Stimulated activated naive CD8-positive, alpha-beta T cell treated with anti-CD3 and anti-CD28 coated beads, Interleukin-15, Interleukin-2, amounts not matched to agents 100 ng/mL and 50 ng/mL, for 24 hours (primary cell): ENCODE results near the gene PDSS2.

Experiments used
- H3K27ac Mint-ChIP-seq: one replicate; pipeline ENCODE4 v1.8.0; 2021; ENCODE audit warnings: mild to moderate bottlenecking, mixed read lengths
- H3K27me3 Mint-ChIP-seq: one replicate; pipeline ENCODE4 v1.8.0; 2021; ENCODE audit warnings: mixed read lengths
- H3K36me3 Mint-ChIP-seq: one replicate; pipeline ENCODE4 v1.8.0; 2021; ENCODE audit warnings: low read depth, mixed read lengths
- H3K4me1 Mint-ChIP-seq: one replicate; pipeline ENCODE4 v1.8.0; 2021; ENCODE audit warnings: low read depth, mixed read lengths
- H3K4me3 Mint-ChIP-seq: one replicate; pipeline ENCODE4 v1.8.0; 2021; ENCODE audit warnings: mild to moderate bottlenecking, mixed read lengths
- H3K9me3 Mint-ChIP-seq: one replicate; pipeline ENCODE4 v1.8.0; 2021; ENCODE audit warnings: mixed read lengths

The PDSS2 gene

GRCh38 chr6:107114213-107114925 lies 345.0 kb downstream of the PDSS2 start:
- H3K9me3 Mint-ChIP-seq = no peaks in the 10 kb centered on the region
- H3K27me3 Mint-ChIP-seq = peaks cover 9% of the 10 kb centered on the region
- peaks cover 3% of the 10 kb centered on the region for H3K36me3 Mint-ChIP-seq
- H3K27ac Mint-ChIP-seq = peak overlapping the region; percentile 71
- peak overlapping the region; percentile 86 for H3K4me3 Mint-ChIP-seq
- H3K4me1 Mint-ChIP-seq = peaks cover 22% of the 10 kb centered on the region

- H3K9me3 Mint-ChIP-seq = no peaks in the 10 kb centered on the region
- no peaks in the 10 kb centered on the region for H3K27me3 Mint-ChIP-seq
- no peak overlapping the region for H3K27ac Mint-ChIP-seq
- H3K4me3 Mint-ChIP-seq = no peak overlapping the region
- H3K4me1 Mint-ChIP-seq = peaks cover 11% of the 10 kb centered on the region
- H3K36me3 Mint-ChIP-seq = peaks cover 3% of the 10 kb centered on the region
Observed at GRCh38 chr6:107110200-107110599, 349.2 kb downstream of the PDSS2 start.

GRCh38 chr6:107108201-107108890 lies 351.0 kb downstream of the PDSS2 start:
- H3K36me3 Mint-ChIP-seq = peaks cover 3% of the 10 kb centered on the region
- H3K27me3 Mint-ChIP-seq = no peaks in the 10 kb centered on the region
- no peak overlapping the region for H3K27ac Mint-ChIP-seq
- H3K4me1 Mint-ChIP-seq = peaks cover 4% of the 10 kb centered on the region
- no peaks in the 10 kb centered on the region for H3K9me3 Mint-ChIP-seq
- no peak overlapping the region for H3K4me3 Mint-ChIP-seq

GRCh38 chr6:107107791-107108190 lies 351.6 kb downstream of the PDSS2 start:
- Mint-ChIP-seq H3K36me3 (peaks cover 3% of the 10 kb centered on the region), H3K27ac (no peak overlapping the region), H3K27me3 (no peaks in the 10 kb centered on the region), H3K9me3 (no peaks in the 10 kb centered on the region), H3K4me3 (no peak overlapping the region), H3K4me1 (peaks cover 3% of the 10 kb centered on the region)

GRCh38 chr6:107106165-107106564 lies 353.2 kb downstream of the PDSS2 start:
- H3K4me1 Mint-ChIP-seq = peaks cover 3% of the 10 kb centered on the region
- H3K36me3 Mint-ChIP-seq = peaks cover 3% of the 10 kb centered on the region
- H3K27me3 Mint-ChIP-seq = no peaks in the 10 kb centered on the region
- no peaks in the 10 kb centered on the region for H3K9me3 Mint-ChIP-seq
- H3K27ac Mint-ChIP-seq = no peak overlapping the region
- H3K4me3 Mint-ChIP-seq = no peak overlapping the region

GRCh38 chr6:107105511-107106116 lies 353.8 kb downstream of the PDSS2 start:
- Mint-ChIP-seq H3K4me3 (no peak overlapping the region), H3K36me3 (peaks cover 3% of the 10 kb centered on the region), H3K4me1 (peaks cover 3% of the 10 kb centered on the region), H3K27ac (no peak overlapping the region), H3K27me3 (no peaks in the 10 kb centered on the region), H3K9me3 (no peaks in the 10 kb centered on the region)

- Mint-ChIP-seq H3K27ac (no peak overlapping the region), H3K36me3 (peaks cover 2% of the 10 kb centered on the region), H3K4me3 (no peak overlapping the region), H3K27me3 (no peaks in the 10 kb centered on the region), H3K4me1 (peaks cover 14% of the 10 kb centered on the region), H3K9me3 (no peaks in the 10 kb centered on the region)
Observed at GRCh38 chr6:107103082-107103481, 356.3 kb downstream of the PDSS2 start.
